Esophagus muscularis mucosa (tissue), 4 donors: ENCODE data around the gene SCFD2. TPM values are rescaled to one million over a fixed set of nuclear protein-coding genes. Genes with fewer than 3 reads are reported as not detected.

Source experiments
- DNase-seq: peaks from one replicate; pipeline ENCODE4 v3.0.0-alpha.2; 2017; ENCODE audit errors: extremely low spot score
- H3K27ac ChIP-seq, 4 donors: fragments of 200-600 bp; sonication (generic); replicated peaks in 1 of 4; 1 replicate in 3 of 4; 2 replicates in 1 of 4; pipeline ENCODE4 v1.5.1; 2016 to 2019; ENCODE audit warnings: mild to moderate bottlenecking in 1 of 4
- H3K27me3 ChIP-seq, 4 donors: fragments of 200-600 bp; sonication (generic); one replicate each; pipeline versions ENCODE4 v1.5.1 to v1.6.0; 2016 to 2019
- H3K36me3 ChIP-seq, 4 donors: fragments of 200-600 bp; sonication (generic); one replicate each; pipeline ENCODE4 v1.5.1; 2016 to 2019
- H3K4me1 ChIP-seq, 4 donors: fragments of 200-600 bp; sonication (generic); one replicate each; pipeline ENCODE4 v1.5.1; 2016 to 2019
- H3K4me3 ChIP-seq, 4 donors: fragments of 200-600 bp; sonication (generic); 1 replicate in 2 of 4; 2 replicates in 2 of 4; pipeline ENCODE4 v1.5.1; 2016 to 2019; ENCODE audit warnings: mild to moderate bottlenecking in 4 of 4, moderate library complexity in 1 of 4
- H3K9me3 ChIP-seq, 4 donors: fragments of 200-600 bp; sonication (generic); 1 replicate in 3 of 4; 2 replicates in 1 of 4; pipeline ENCODE4 v1.5.1; 2016 to 2019
- CTCF ChIP-seq, 3 experiments: fragments of 200-600 bp in 2 of 3; fragments of 450-650 bp in 1 of 3; sonication (generic) in 2 of 3; IDR thresholded peaks; one replicate each; pipeline ENCODE4 v1.5.1; 2017 to 2019; ENCODE audit warnings: antibody characterized with exemption in 3 of 3, mild to moderate bottlenecking in 2 of 3, moderate library complexity in 1 of 3
- EP300 ChIP-seq: sonication (generic); formaldehyde crosslinking; IDR thresholded peaks from one replicate; pipeline ENCODE4 v1.6.1; 2017; ENCODE audit warnings: antibody characterized with exemption
- POLR2A ChIP-seq: fragments of 450-650 bp; IDR thresholded peaks from one replicate; pipeline ENCODE4 v1.6.1; 2017; ENCODE audit warnings: antibody characterized with exemption, moderate library complexity, mild to moderate bottlenecking, low read depth
- POLR2AphosphoS5 ChIP-seq, 2 donors: sonication (generic); formaldehyde crosslinking; IDR thresholded peaks; one replicate each; pipeline ENCODE4 v1.6.1; 2017; ENCODE audit warnings: antibody characterized with exemption in 2 of 2
- WGBS: methylation state at CpG from one replicate; pipeline ENCODE4 v1.1.5; 2018; 5-methylcytosine and 5-hydroxymethylcytosine counted together
- intact Hi-C: fragments of 100-400 bp; cut with DNase I; formaldehyde crosslinking; loops from one replicate; pipeline ENCODE4 v1.15.1; 2023
- total RNA-seq, 4 donors: library from RNA; depleted of rRNA; stranded (reverse); fragments of >200 nt; gene quantifications; one replicate each; pipeline versions ENCODE4 v1.1.0 to v1.2.1, GENCODE V29; 2016

SCFD2 gene
- total RNA-seq, 4 donors from 2014 or later = 10.0 to 15.7 (median 12.7) TPM

- Histone ChIP-seq H3K27ac (no peak overlapping the region), H3K9me3 (no peaks in the 10 kb centered on the region), H3K36me3 (peaks cover 0 to 10% (median 4%) of the 10 kb centered on the region in 4 donors), H3K4me3 (no peak overlapping the region), H3K27me3 (no peaks in the 10 kb centered on the region), H3K4me1 (peaks cover 0 to 47% (median 27%) of the 10 kb centered on the region in 4 donors)
- DNase-seq = no peak
- intact Hi-C loops = no loop called here
- 73% methylated on average over 11 of the region's 12 CpGs for WGBS
- no peak for TF ChIP-seq EP300
- no peak for TF ChIP-seq POLR2A
Measured at GRCh38 chr4:52869196-52869595, 496.7 kb downstream of the SCFD2 start.

- WGBS = 78% methylated on average over 8 of the region's 8 CpGs
- Histone ChIP-seq H3K27me3 (peaks cover 0 to 8% (median 4%) of the 10 kb centered on the region in 4 donors), H3K36me3 (peaks cover 0 to 9% (median 2%) of the 10 kb centered on the region in 4 donors), H3K9me3 (no peaks in the 10 kb centered on the region), H3K27ac (no peak overlapping the region), H3K4me1 (peaks cover 0 to 52% (median 27%) of the 10 kb centered on the region in 4 donors), H3K4me3 (no peak overlapping the region)
- no peak for TF ChIP-seq POLR2A
- no peak for TF ChIP-seq EP300
- TF ChIP-seq CTCF (IDR thresholded peaks at IDR 0.05) = no peak
- TF ChIP-seq POLR2AphosphoS5 (IDR thresholded peaks at IDR 0.05) = no peak
- no peak for DNase-seq
- intact Hi-C loops = no loop called here
Measured at GRCh38 chr4:52868133-52868532, 497.7 kb downstream of the SCFD2 start.

- Histone ChIP-seq H3K27ac (no peak overlapping the region), H3K27me3 (peaks cover 0 to 17% (median 8%) of the 10 kb centered on the region in 4 donors), H3K4me1 (peaks cover 8 to 57% (median 37%) of the 10 kb centered on the region in 4 donors), H3K36me3 (peaks cover 0 to 9% (median 0%) of the 10 kb centered on the region in 4 donors), H3K9me3 (no peaks in the 10 kb centered on the region), H3K4me3 (no peak overlapping the region)
- 95% methylated on average over 4 of the region's 4 CpGs for WGBS
- intact Hi-C loops = no loop called here
- TF ChIP-seq POLR2AphosphoS5 (IDR thresholded peaks at IDR 0.05) = no peak
- no peak for DNase-seq
Measured at GRCh38 chr4:52867163-52867562, 498.7 kb downstream of the SCFD2 start.

- Histone ChIP-seq H3K27me3 (peaks cover 0 to 17% (median 8%) of the 10 kb centered on the region in 4 donors), H3K27ac (no peak overlapping the region), H3K4me3 (no peak overlapping the region), H3K9me3 (no peaks in the 10 kb centered on the region), H3K4me1 (peaks cover 9 to 58% (median 40%) of the 10 kb centered on the region in 4 donors), H3K36me3 (peaks cover 0 to 9% (median 0%) of the 10 kb centered on the region in 4 donors)
- WGBS = 80% methylated on average over 4 of the region's 4 CpGs
- intact Hi-C loops = no loop called here
- DNase-seq = no peak
- no peak for TF ChIP-seq POLR2A
- TF ChIP-seq EP300 = no peak
- TF ChIP-seq CTCF (IDR thresholded peaks at IDR 0.05) = no peak
- TF ChIP-seq POLR2AphosphoS5 (IDR thresholded peaks at IDR 0.05) = no peak
Measured at GRCh38 chr4:52866734-52867133, 499.1 kb downstream of the SCFD2 start.

GRCh38 chr4:52865300-52865699 is 500.6 kb downstream of the SCFD2 start:
- intact Hi-C loops = no loop called here
- Histone ChIP-seq H3K4me1 (peaks cover 15 to 61% (median 46%) of the 10 kb centered on the region in 4 donors), H3K27ac (no peak overlapping the region), H3K36me3 (peaks cover 0 to 9% (median 0%) of the 10 kb centered on the region in 4 donors), H3K9me3 (no peaks in the 10 kb centered on the region), H3K27me3 (peaks cover 0 to 26% (median 8%) of the 10 kb centered on the region in 4 donors), H3K4me3 (no peak overlapping the region)
- no peak for DNase-seq
- WGBS = 76% methylated on average over 6 of the region's 9 CpGs
- TF ChIP-seq EP300 (no peak), CTCF (IDR thresholded peaks at IDR 0.05) (no peak), POLR2AphosphoS5 (IDR thresholded peaks at IDR 0.05) (no peak), POLR2A (no peak)

GRCh38 chr4:52864793-52865192 is 501.1 kb downstream of the SCFD2 start:
- H3K4me3 ChIP-seq = no peak overlapping the region
- peaks cover 0 to 9% (median 0%) of the 10 kb centered on the region in 4 donors for H3K36me3 ChIP-seq
- WGBS = 47% methylated on average over 5 of the region's 5 CpGs
- TF ChIP-seq POLR2A (no peak), CTCF (IDR thresholded peaks at IDR 0.05) (no peak), POLR2AphosphoS5 (IDR thresholded peaks at IDR 0.05) (no peak), EP300 (no peak)
- no peaks in the 10 kb centered on the region for H3K9me3 ChIP-seq
- H3K27ac ChIP-seq = no peak overlapping the region
- intact Hi-C loops = loop anchor here (5.0 kb wide), 2 partner anchors 37 to 142 kb away; no protein-coding TSS in a partner anchor
- H3K27me3 ChIP-seq = peaks cover 0 to 26% (median 8%) of the 10 kb centered on the region in 4 donors
- H3K4me1 ChIP-seq = peaks cover 15 to 56% (median 42%) of the 10 kb centered on the region in 4 donors
- DNase-seq = no peak
